Measurements from ENCODE around the gene WNT10A.
A peak's percentile ranks its signal among the peaks of the same experiment; 100 is the strongest.

Gene WNT10A

GRCh38 chr2:218852911-218853667, 27.6 kb upstream of the WNT10A start (continued):
- TF ChIP-seq ZNF18 (tag by site-specific recombination; IDR thresholded peaks at IDR 0.05) (peak; percentile 37; the same call in 1 of the 2 replicates), ZNF561 (tag by site-specific recombination; IDR thresholded peaks at IDR 0.05; ENCODE audit: borderline replicate concordance) (no peak), PATZ1 (tag by site-specific recombination; IDR thresholded peaks at IDR 0.05) (0 out of 2 replicates have a peak, but pooled peaks have one; percentile 24)

- Histone ChIP-seq H3K36me3 (ENCODE audit: control insufficient read depth in 2 of 2, insufficient read depth in 1 of 2, low read length in 2 of 2) (no peaks in the 10 kb centered on the region), H3K4me1 (ENCODE audit: control insufficient read depth, insufficient read depth, low read length) (peaks cover 18% of the 10 kb centered on the region), H3K27ac (ENCODE audit: extremely low read depth, low read depth, low read length) (no peak overlapping the region; the same call in 1 of the 2 replicates), H3K9me3 (ENCODE audit: control insufficient read depth, insufficient read depth, low read depth, low read length) (no peaks in the 10 kb centered on the region), H3K4me3 (ENCODE audit: low read depth, low read length) (no peak overlapping the region)
- POLR2A ChIA-PET: interaction anchor here (1.0 kb wide), 1 partner anchor 194 kb away, joined by 3 read pairs; the partner anchor contains the start of genes BCS1L and ZNF142
- CTCF ChIA-PET: interaction anchor here (0.6 to 10.1 kb wide), 19 partner anchors 10 to 585 kb away, joined by 3 to 115 read pairs (median 4); no protein-coding TSS in a partner anchor
- TF ChIP-seq SP2 (tag by site-specific recombination; IDR thresholded peaks at IDR 0.05): peak; percentile 44; the same call in 1 of the 2 replicates
- TF ChIP-seq ZBTB8A (tag by site-specific recombination; IDR thresholded peaks at IDR 0.05): peak; percentile 72
- TF ChIP-seq ZNF433 (tag by site-specific recombination; IDR thresholded peaks at IDR 0.05; ENCODE audit: low read depth): no peak
- peak; percentile 63 for TF ChIP-seq PRDM10 (tag by site-specific recombination; IDR thresholded peaks at IDR 0.05)
- peak; percentile 82 for TF ChIP-seq ZNF600 (tag by site-specific recombination; IDR thresholded peaks at IDR 0.05)
- TF ChIP-seq PRDM4 (tag by site-specific recombination; IDR thresholded peaks at IDR 0.05): peak; percentile 67; the same call in 1 of the 2 replicates
- TF ChIP-seq ZNF184 (tag by site-specific recombination; IDR thresholded peaks at IDR 0.05): no peak
- peak; percentile 49; the same call in 1 of the 2 replicates for TF ChIP-seq OSR2 (tag by site-specific recombination; IDR thresholded peaks at IDR 0.05)
- TF ChIP-seq SP7 (tag by site-specific recombination; IDR thresholded peaks at IDR 0.05): peak; percentile 98
- peak; percentile 69 for TF ChIP-seq KLF8 (tag by site-specific recombination; IDR thresholded peaks at IDR 0.05)
- peak; percentile 57; the same call in 1 of the 2 replicates for TF ChIP-seq ZBTB17 (tag by site-specific recombination; IDR thresholded peaks at IDR 0.05)
- no peak; the same call in 1 of the 2 replicates for TF ChIP-seq ZNF76 (tag by site-specific recombination; IDR thresholded peaks at IDR 0.05; ENCODE audit: borderline replicate concordance, low read depth)
- no peak for TF ChIP-seq ZBTB1 (tag by site-specific recombination; IDR thresholded peaks at IDR 0.05)
- peak; percentile 70 for TF ChIP-seq PATZ1 (tag by site-specific recombination; IDR thresholded peaks at IDR 0.05)
- TF ChIP-seq ZBTB21 (tag by site-specific recombination; IDR thresholded peaks at IDR 0.05): no peak
- no peak for TF ChIP-seq ZXDB (tag by site-specific recombination; IDR thresholded peaks at IDR 0.05)
- no peak for TF ChIP-seq HOXA7 (CRISPR knock-in tag; IDR thresholded peaks at IDR 0.05; ENCODE audit: borderline replicate concordance)
- peak; percentile 96 for TF ChIP-seq GLIS1 (tag by site-specific recombination; IDR thresholded peaks at IDR 0.05)
- no peak for TF ChIP-seq RBAK (tag by site-specific recombination; IDR thresholded peaks at IDR 0.05)
- peak; percentile 72 for TF ChIP-seq ZIC2 (tag by site-specific recombination; IDR thresholded peaks at IDR 0.05)
- no peak for TF ChIP-seq ZNF175 (tag by site-specific recombination; IDR thresholded peaks at IDR 0.05)
- TF ChIP-seq ZEB2 (tag by site-specific recombination; IDR thresholded peaks at IDR 0.05): 0 out of 2 replicates have a peak, but pooled peaks have one; percentile 50
Observed at GRCh38 chr2:218853766-218854165, 26.9 kb upstream of the WNT10A start.
